RWPE2 (cell line): ENCODE data around the gene IQCE.

ENCODE experiments used
- ATAC-seq: fragments of 200-7000 bp; cut with Tn5 transposase; 3 replicates; pipeline ENCODE4 v1.9.1; 2021; ENCODE audit warnings: low read depth
- DNase-seq: peaks from one replicate; pipeline ENCODE4 v3.0.0-alpha.2; 2020; ENCODE audit warnings: low spot score
- H3K27ac ChIP-seq: fragments of 450-650 bp; 2 replicates; pipeline ENCODE4 v1.5.1; 2017; ENCODE audit warnings: mild to moderate bottlenecking; ENCODE audit not compliant: poor library complexity, severe bottlenecking
- H3K27me3 ChIP-seq: fragments of 250-450 bp; sonication (Bioruptor Pico); 2 replicates; pipeline ENCODE4 v1.5.1; 2021; ENCODE audit warnings: mild to moderate bottlenecking, moderate library complexity; ENCODE audit not compliant: insufficient read depth, poor library complexity, severe bottlenecking
- H3K36me3 ChIP-seq: fragments of 250-450 bp; sonication (Bioruptor Pico); 2 replicates; pipeline ENCODE4 v1.5.1; 2020; ENCODE audit warnings: low read depth, mild to moderate bottlenecking, moderate library complexity
- H3K4me1 ChIP-seq: fragments of 250-450 bp; sonication (Bioruptor Pico); 2 replicates; pipeline ENCODE4 v1.5.1; 2021; ENCODE audit warnings: mild to moderate bottlenecking, moderate library complexity; ENCODE audit not compliant: insufficient read depth, poor library complexity, severe bottlenecking
- H3K4me3 ChIP-seq: fragments of 250-450 bp; sonication (Bioruptor Pico); 2 replicates; pipeline ENCODE4 v1.5.1; 2021; ENCODE audit warnings: mild to moderate bottlenecking, moderate library complexity; ENCODE audit not compliant: severe bottlenecking
- H3K9me3 ChIP-seq: fragments of 250-450 bp; sonication (Bioruptor Pico); 2 replicates; pipeline ENCODE4 v1.5.1; 2021; ENCODE audit warnings: mild to moderate bottlenecking, moderate library complexity; ENCODE audit not compliant: severe bottlenecking
- TF ChIP-seq, protein P1 (sequence below): fragments of 450-650 bp; IDR thresholded peaks from one replicate; pipeline ENCODE4 v1.5.1; 2017; ENCODE audit warnings: mild to moderate bottlenecking, moderate library complexity; ENCODE audit not compliant: poor library complexity, severe bottlenecking

IQCE gene

DNA sequence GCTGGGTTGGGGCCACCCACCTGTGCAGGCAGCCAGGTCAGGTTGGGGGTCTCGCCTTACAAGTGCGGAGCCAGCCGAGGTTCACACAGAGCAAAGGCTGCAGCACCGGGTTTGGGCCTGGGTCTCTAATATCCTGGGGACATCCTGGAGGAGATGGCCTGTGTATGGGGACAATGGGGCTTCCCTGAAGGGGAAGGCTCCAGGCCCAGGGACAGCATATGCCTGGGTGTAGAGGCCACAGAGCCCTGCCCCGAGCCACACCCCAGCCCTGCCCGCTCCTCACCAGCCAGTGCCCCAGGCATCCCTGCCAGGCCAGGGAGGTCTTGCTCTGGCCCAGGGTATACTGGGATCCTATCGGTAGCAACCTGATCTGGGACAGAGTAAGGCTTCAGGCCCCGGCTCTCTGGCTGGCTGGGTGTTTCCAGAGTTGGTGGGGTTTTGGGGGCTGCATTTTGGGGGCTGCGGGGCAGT lies 82.1 kb downstream of the IQCE start:
- DNase-seq = no peak
- H3K4me3 ChIP-seq = no peak overlapping the region
- ATAC-seq = no peak
- peaks cover 6% of the 10 kb centered on the region for H3K4me1 ChIP-seq
- no peaks in the 10 kb centered on the region for H3K36me3 ChIP-seq
- H3K27me3 ChIP-seq = no peaks in the 10 kb centered on the region
- H3K9me3 ChIP-seq = no peaks in the 10 kb centered on the region
- H3K27ac ChIP-seq = peak overlapping the region; percentile 43
- TF ChIP-seq, protein P1, sequence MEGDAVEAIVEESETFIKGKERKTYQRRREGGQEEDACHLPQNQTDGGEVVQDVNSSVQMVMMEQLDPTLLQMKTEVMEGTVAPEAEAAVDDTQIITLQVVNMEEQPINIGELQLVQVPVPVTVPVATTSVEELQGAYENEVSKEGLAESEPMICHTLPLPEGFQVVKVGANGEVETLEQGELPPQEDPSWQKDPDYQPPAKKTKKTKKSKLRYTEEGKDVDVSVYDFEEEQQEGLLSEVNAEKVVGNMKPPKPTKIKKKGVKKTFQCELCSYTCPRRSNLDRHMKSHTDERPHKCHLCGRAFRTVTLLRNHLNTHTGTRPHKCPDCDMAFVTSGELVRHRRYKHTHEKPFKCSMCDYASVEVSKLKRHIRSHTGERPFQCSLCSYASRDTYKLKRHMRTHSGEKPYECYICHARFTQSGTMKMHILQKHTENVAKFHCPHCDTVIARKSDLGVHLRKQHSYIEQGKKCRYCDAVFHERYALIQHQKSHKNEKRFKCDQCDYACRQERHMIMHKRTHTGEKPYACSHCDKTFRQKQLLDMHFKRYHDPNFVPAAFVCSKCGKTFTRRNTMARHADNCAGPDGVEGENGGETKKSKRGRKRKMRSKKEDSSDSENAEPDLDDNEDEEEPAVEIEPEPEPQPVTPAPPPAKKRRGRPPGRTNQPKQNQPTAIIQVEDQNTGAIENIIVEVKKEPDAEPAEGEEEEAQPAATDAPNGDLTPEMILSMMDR = no peak

DNA sequence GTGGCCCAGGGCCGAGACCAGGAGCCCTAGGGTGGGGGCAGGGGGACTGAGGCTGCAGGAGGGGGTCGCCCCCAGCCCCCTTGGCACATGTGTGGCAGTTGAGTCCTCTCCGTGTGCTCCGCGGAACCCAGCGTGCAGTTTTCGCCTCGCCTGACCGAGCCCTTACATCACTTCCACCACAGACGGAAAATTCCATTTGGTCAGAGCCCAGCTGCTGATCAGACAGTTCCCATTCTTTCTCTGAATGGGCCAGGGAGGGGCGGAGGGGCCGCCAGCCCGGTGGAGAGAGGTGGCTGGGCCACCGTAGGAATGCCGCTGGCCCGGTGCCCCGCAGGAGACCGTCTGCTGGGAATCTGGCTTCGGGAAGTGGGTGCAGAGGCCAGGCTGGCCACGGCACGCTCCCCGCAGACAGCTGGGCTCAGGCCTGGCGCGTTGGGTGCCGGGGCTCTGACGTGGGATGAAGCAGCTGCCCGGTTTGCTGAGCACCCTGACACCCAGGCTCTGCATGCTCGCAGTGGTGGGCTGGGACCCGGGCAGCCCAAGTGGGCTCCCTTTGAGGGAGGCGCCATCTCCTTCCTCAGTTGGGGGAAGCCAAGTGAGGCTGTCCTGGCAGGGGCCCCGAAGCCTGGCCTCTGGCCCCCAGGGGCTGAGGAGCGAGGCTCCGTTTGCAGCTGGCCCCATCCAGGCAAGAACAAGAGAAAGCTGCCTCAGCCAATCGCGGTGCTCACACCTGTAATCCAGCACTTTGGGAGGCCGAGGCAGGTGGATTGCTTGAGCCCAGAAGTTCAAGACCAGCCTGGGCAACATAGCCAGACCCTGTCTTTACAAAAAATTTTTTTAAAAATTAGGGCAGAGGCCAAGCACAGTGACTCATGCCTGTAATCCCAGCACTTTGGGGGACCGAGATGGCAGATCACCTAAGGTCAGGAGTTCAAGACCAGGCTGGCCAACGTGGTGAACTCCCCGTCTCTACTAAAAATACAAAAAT lies 82.9 kb downstream of the IQCE start:
- ATAC-seq (peak; percentile 20; the same call in 2 of the 3 replicates), DNase-seq (no peak)
- peaks cover 6% of the 10 kb centered on the region for H3K4me1 ChIP-seq
- H3K36me3 ChIP-seq = peaks cover 4% of the 10 kb centered on the region; the same call in 1 of the 2 replicates
- no peak overlapping the region for H3K4me3 ChIP-seq
- no peaks in the 10 kb centered on the region for H3K27me3 ChIP-seq
- H3K9me3 ChIP-seq = no peaks in the 10 kb centered on the region
- TF ChIP-seq, protein P1 = no peak
- peak overlapping the region; percentile 43 for H3K27ac ChIP-seq

DNA sequence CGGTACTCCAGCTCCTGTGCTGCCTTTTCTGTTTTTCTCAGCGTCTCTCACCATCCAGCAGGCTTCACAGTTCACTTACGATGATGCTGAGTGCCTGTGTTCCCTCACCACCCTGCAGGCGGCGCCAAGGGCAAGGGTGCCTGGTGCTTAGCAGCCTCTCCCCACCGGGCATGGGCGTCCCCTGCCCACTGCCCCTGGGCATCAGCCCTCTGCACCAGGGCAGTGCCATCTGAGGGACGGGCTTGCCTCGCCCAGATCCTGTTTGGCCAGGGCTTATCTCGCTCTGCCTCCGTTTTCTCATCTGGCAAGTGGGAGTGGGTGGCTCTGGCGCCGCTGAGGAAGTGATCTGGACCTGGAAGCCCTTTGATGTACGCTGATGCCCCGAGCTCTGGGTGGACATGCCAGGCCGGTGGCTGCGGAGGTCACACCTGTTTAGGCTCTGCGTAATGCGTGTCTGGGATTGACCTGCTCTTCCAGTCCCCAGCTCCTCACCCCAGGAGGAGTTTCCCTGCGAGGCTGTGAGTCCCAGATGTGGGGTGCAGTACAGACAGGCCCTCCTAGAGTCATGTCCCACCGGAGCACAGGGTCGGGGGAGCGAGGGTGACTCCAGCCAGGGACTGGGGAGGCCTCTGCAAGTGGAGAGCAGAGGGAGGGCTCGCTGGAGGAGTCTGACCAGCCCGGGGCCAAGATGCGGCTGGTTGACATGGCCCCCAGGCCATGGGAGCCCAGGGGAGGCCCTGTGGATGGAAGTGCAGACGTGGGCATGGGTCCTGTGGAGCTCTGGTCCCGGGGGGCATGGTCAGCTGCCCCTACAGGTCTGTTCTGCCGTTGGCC lies 84.8 kb downstream of the IQCE start:
- Histone ChIP-seq H3K36me3 (peaks cover 15% of the 10 kb centered on the region; the same call in 1 of the 2 replicates), H3K27ac (no peak overlapping the region), H3K4me1 (peaks cover 6% of the 10 kb centered on the region), H3K4me3 (no peak overlapping the region), H3K27me3 (no peaks in the 10 kb centered on the region), H3K9me3 (no peaks in the 10 kb centered on the region)
- TF ChIP-seq, protein P1 = no peak
- no peak for DNase-seq
- no peak for ATAC-seq

DNA sequence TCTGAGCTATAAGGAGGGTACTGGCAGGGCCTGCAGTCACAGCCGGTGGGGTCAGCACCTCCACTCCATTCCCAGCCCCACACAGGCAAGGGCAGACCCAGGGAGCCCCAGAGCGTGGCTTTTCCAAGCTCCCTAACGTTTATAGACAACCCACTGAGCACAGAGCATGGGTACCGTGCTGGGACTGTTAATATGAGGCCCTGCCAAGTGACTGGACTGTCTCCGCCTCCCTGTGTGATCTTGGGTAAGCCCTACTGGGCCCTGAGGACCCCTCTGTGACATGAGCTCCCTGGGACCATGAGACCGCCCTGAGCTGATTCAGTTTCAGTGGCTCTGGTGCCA lies 85.4 kb downstream of the IQCE start:
- DNase-seq (no peak), ATAC-seq (no peak)
- Histone ChIP-seq H3K4me1 (peaks cover 6% of the 10 kb centered on the region), H3K4me3 (no peak overlapping the region), H3K27me3 (no peaks in the 10 kb centered on the region), H3K27ac (no peak overlapping the region), H3K36me3 (peaks cover 15% of the 10 kb centered on the region; the same call in 1 of the 2 replicates), H3K9me3 (no peaks in the 10 kb centered on the region)
- TF ChIP-seq, protein P1 = no peak
